Measurements from ENCODE around the gene SRR.

DNA sequence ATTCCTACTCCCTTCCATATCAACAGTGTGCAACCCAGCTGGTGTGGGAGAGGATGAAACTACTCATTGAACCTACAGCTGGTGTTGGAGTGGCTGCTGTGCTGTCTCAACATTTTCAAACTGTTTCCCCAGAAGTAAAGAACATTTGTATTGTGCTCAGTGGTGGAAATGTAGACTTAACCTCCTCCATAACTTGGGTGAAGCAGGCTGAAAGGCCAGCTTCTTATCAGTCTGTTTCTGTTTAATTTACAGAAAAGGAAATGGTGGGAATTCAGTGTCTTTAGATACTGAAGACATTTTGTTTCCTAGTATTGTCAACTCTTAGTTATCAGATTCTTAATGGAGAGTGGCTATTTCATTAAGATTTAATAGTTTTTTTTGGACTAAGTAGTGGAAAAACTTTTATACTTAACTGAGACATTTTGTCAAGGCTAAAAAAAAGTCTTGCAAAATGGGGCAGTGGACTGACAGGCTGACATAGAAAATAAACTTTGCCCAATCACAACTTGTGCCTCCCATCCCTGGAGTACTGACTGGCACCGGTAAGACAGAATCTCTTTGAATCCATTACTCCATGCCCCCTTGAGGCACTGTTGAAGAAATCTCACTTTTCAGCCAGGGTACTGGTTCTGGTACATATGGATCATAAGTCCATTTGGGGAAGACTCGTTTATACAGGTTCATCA is 20.0 kb downstream of the SRR start:
- TF ChIP-seq, protein P1, sequence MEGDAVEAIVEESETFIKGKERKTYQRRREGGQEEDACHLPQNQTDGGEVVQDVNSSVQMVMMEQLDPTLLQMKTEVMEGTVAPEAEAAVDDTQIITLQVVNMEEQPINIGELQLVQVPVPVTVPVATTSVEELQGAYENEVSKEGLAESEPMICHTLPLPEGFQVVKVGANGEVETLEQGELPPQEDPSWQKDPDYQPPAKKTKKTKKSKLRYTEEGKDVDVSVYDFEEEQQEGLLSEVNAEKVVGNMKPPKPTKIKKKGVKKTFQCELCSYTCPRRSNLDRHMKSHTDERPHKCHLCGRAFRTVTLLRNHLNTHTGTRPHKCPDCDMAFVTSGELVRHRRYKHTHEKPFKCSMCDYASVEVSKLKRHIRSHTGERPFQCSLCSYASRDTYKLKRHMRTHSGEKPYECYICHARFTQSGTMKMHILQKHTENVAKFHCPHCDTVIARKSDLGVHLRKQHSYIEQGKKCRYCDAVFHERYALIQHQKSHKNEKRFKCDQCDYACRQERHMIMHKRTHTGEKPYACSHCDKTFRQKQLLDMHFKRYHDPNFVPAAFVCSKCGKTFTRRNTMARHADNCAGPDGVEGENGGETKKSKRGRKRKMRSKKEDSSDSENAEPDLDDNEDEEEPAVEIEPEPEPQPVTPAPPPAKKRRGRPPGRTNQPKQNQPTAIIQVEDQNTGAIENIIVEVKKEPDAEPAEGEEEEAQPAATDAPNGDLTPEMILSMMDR (IDR thresholded peaks at IDR 0.05) = no peak
- TF ChIP-seq POLR2A (IDR thresholded peaks at IDR 0.05) = no peak
- no peak for TF ChIP-seq POLR2AphosphoS5 (IDR thresholded peaks at IDR 0.05)
